Keratinocyte (primary cell): ENCODE measurements around the gene C16orf96. TPM values are rescaled to one million over a fixed set of nuclear protein-coding genes. Genes with fewer than 3 reads are reported as not detected.

Source experiments
- DNase-seq: peaks from one replicate; pipeline ENCODE4 v3.0.0-alpha.2; 2011; ENCODE audit warnings: low read depth, missing footprints, low spot score
- FAIRE-seq: peaks from 2 replicates; lab custom pipeline; 2011; peaks lifted over from hg19 to GRCh38; lab: Jason Lieb, UNC
- H2AFZ ChIP-seq: 2 replicates; pipeline ENCODE4 v1.6.0; 2012; ENCODE audit warnings: low read length, control low read depth, inconsistent platforms; ENCODE audit not compliant: control insufficient read depth
- H3K27ac ChIP-seq: 2 replicates; pipeline ENCODE4 v1.5.1; 2011; ENCODE audit warnings: low read length; ENCODE audit not compliant: control insufficient read depth, insufficient read depth
- H3K27me3 ChIP-seq: 3 replicates; pipeline ENCODE4 v1.6.0; 2011; ENCODE audit warnings: low read length; ENCODE audit not compliant: control insufficient read depth, insufficient read depth; ENCODE audit errors: extremely low read depth
- H3K36me3 ChIP-seq, 2 experiments: 2 replicates in 1 of 2; 3 replicates in 1 of 2; pipeline ENCODE4 v1.5.1; 2011; ENCODE audit warnings: low read length in 2 of 2, mild to moderate bottlenecking in 1 of 2; ENCODE audit not compliant: control insufficient read depth in 2 of 2, insufficient read depth in 2 of 2; ENCODE audit errors: extremely low read depth in 1 of 2
- H3K4me1 ChIP-seq: 3 replicates; pipeline ENCODE4 v1.5.1; 2011; ENCODE audit warnings: low read length; ENCODE audit not compliant: control insufficient read depth, insufficient read depth; ENCODE audit errors: extremely low read depth
- H3K4me2 ChIP-seq: 3 replicates; pipeline ENCODE4 v1.6.0; 2011; ENCODE audit warnings: low read depth, low read length; ENCODE audit not compliant: control insufficient read depth, insufficient read depth; ENCODE audit errors: extremely low read depth
- H3K4me3 ChIP-seq, 3 experiments: fragments of 200-600 bp in 1 of 3; sonication (generic) in 1 of 3; 2 replicates in 2 of 3; 3 replicates in 1 of 3; pipeline ENCODE4 v1.5.1; 2011 to 2016; ENCODE audit warnings: low read length in 3 of 3, mild to moderate bottlenecking in 3 of 3, control low read depth in 2 of 3, inconsistent platforms in 1 of 3, low read depth in 1 of 3, mixed read lengths in 1 of 3, mixed run types in 1 of 3, moderate library complexity in 1 of 3; ENCODE audit not compliant: control insufficient read depth in 2 of 3, insufficient read depth in 2 of 3; ENCODE audit errors: extremely low read depth in 1 of 3
- H3K79me2 ChIP-seq: 2 replicates; pipeline ENCODE4 v1.6.0; 2012; ENCODE audit warnings: low read length; ENCODE audit not compliant: control insufficient read depth, insufficient read depth
- H3K9ac ChIP-seq: 3 replicates; pipeline ENCODE4 v1.6.0; 2011; ENCODE audit warnings: low read length; ENCODE audit not compliant: control insufficient read depth, insufficient read depth; ENCODE audit errors: extremely low read depth
- H3K9me1 ChIP-seq: 3 replicates; pipeline ENCODE4 v1.6.0; 2011; ENCODE audit warnings: low read length; ENCODE audit not compliant: control insufficient read depth, insufficient read depth; ENCODE audit errors: extremely low read depth
- H3K9me3 ChIP-seq: 2 replicates; pipeline ENCODE4 v1.5.1; 2012; ENCODE audit warnings: low read depth, low read length; ENCODE audit not compliant: control insufficient read depth
- H4K20me1 ChIP-seq: 3 replicates; pipeline ENCODE4 v1.6.0; 2011; ENCODE audit warnings: low read length; ENCODE audit not compliant: control insufficient read depth, insufficient read depth; ENCODE audit errors: extremely low read depth
- EZH2 ChIP-seq: IDR thresholded peaks from one replicate; pipeline ENCODE4 v1.6.1; 2012; ENCODE audit warnings: inconsistent platforms, mild to moderate bottlenecking, low read length, moderate library complexity
- dilution Hi-C: fragments of 300-500 bp; cut with MboI; formaldehyde crosslinking; loops from one replicate; pipeline ENCODE4 v1.7.0; 2020; ENCODE audit warnings: low sequenced_read_pairs; ENCODE audit not compliant: extremely low pct_ligation_motif_present
- polyA plus RNA-seq, 5 experiments: library from polyadenylated mRNA; depleted of rRNA in 3 of 5; stranded (reverse) in 3 of 5; stranded (forward) in 1 of 5; unstranded in 1 of 5; fragments of >200 nt; gene quantifications; 1 replicate in 1 of 5; 2 replicates in 3 of 5; 3 replicates in 1 of 5; pipeline versions ENCODE4 v1.2.1 to v1.2.3, GENCODE V29; 2011 to 2012; ENCODE audit warnings: missing spikeins in 2 of 5, low read depth in 1 of 5, low replicate concordance in 1 of 5
- TF ChIP-seq, protein P1 (sequence below), 3 experiments: IDR thresholded peaks in 1 of 3; conservative IDR thresholded peaks in 1 of 3; optimal IDR thresholded peaks in 1 of 3; 2 replicates in 2 of 3; 3 replicates in 1 of 3; pipeline versions ENCODE3 to v1.5.1; 2011; ENCODE audit warnings: low read length in 3 of 3, mild to moderate bottlenecking in 3 of 3, moderate library complexity in 2 of 3, control low read depth in 1 of 3, inconsistent platforms in 1 of 3; ENCODE audit not compliant: insufficient read depth in 2 of 3; ENCODE audit errors: extremely low read depth in 1 of 3

The C16orf96 gene
- polyA plus RNA-seq, 1 donor (not counting 4 experiments of a cell fraction or from before 2014, with no cell fraction given) = not detected

DNA sequence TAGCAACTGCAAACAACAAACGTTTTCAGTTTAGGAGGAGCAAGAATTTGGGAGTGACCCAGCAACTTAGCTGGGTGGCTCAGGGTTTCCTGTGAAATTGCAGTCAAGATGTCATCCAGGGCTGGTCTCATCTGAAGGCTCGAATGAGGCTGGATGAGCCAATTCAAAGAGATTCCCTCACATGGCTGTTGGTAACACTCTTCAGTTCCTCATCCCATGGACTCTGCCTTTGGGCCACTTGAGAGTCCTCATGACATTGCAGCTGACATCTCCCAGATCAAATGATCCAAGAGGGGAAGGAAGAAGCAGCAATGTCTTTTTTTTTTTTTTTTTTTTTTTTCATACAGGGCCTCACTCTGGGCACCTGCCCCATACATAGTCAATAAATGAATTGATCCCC, 32.2 kb downstream of the C16orf96 start:
- TF ChIP-seq, protein P1, sequence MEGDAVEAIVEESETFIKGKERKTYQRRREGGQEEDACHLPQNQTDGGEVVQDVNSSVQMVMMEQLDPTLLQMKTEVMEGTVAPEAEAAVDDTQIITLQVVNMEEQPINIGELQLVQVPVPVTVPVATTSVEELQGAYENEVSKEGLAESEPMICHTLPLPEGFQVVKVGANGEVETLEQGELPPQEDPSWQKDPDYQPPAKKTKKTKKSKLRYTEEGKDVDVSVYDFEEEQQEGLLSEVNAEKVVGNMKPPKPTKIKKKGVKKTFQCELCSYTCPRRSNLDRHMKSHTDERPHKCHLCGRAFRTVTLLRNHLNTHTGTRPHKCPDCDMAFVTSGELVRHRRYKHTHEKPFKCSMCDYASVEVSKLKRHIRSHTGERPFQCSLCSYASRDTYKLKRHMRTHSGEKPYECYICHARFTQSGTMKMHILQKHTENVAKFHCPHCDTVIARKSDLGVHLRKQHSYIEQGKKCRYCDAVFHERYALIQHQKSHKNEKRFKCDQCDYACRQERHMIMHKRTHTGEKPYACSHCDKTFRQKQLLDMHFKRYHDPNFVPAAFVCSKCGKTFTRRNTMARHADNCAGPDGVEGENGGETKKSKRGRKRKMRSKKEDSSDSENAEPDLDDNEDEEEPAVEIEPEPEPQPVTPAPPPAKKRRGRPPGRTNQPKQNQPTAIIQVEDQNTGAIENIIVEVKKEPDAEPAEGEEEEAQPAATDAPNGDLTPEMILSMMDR (optimal IDR thresholded peaks at IDR 0.05 in 1 of 3, IDR thresholded peaks at IDR 0.05 in 1 of 3, conservative IDR thresholded peaks at IDR 0.05 in 1 of 3; ENCODE audit: extremely low read depth in 1 of 3, insufficient read depth in 2 of 3, low read length in 3 of 3) = no peak
- H3K79me2 ChIP-seq = no peaks in the 10 kb centered on the region
- H3K4me1 ChIP-seq = no peaks in the 10 kb centered on the region
- H3K9me3 ChIP-seq = peaks cover 2% of the 10 kb centered on the region
- H3K36me3 ChIP-seq = no peaks in the 10 kb centered on the region
- no peak overlapping the region for H3K9ac ChIP-seq
- H3K27ac ChIP-seq = no peak overlapping the region
- peaks cover 3% of the 10 kb centered on the region for H3K27me3 ChIP-seq
- no peak overlapping the region for H2AFZ ChIP-seq
- H3K4me3 ChIP-seq = no peak overlapping the region
- DNase-seq = no peak
- no peak overlapping the region for H3K4me2 ChIP-seq
- dilution Hi-C loops = no loop called here
- no peaks in the 10 kb centered on the region for H3K9me1 ChIP-seq
- H4K20me1 ChIP-seq = no peaks in the 10 kb centered on the region
- FAIRE-seq = no peak

DNA sequence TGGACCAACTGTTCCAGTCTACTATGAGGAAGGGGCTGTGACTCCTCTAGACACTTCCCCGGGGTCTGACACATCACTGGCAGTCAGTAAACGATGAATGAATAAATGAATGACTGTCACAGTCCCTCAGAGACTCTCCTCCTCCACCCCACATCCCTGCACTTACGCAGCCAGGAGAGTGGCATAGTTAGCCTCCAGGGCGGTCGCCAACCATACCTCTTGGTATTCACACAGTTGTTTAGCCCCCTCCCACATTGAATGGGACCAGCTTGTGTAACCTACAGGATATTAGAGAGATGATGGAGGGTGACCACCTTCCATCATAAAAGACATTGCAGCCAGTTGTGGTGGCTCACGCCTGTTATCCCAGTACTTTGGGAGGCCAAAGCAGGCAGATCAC, 32.8 kb downstream of the C16orf96 start:
- dilution Hi-C loops = no loop called here
- no peak overlapping the region for H2AFZ ChIP-seq
- no peak for FAIRE-seq

More for the DNA sequence above, 32.8 kb downstream of the C16orf96 start:
- Histone ChIP-seq H3K79me2 (no peaks in the 10 kb centered on the region), H3K4me3 (no peak overlapping the region), H3K9me1 (no peaks in the 10 kb centered on the region), H4K20me1 (no peaks in the 10 kb centered on the region), H3K4me2 (no peak overlapping the region), H3K27me3 (peaks cover 3% of the 10 kb centered on the region), H3K4me1 (no peaks in the 10 kb centered on the region), H3K9ac (no peak overlapping the region), H3K27ac (no peak overlapping the region), H3K36me3 (no peaks in the 10 kb centered on the region), H3K9me3 (peaks cover 2% of the 10 kb centered on the region)
- DNase-seq = no peak
- TF ChIP-seq, protein P1 (optimal IDR thresholded peaks at IDR 0.05 in 1 of 3, IDR thresholded peaks at IDR 0.05 in 1 of 3, conservative IDR thresholded peaks at IDR 0.05 in 1 of 3; ENCODE audit: extremely low read depth in 1 of 3, insufficient read depth in 2 of 3, low read length in 3 of 3) = no peak
- TF ChIP-seq EZH2 = no peak
